Parathyroid adenoma (tissue), 2 donors: ENCODE data around the gene AFM.

Experiments
- H2AFZ ChIP-seq: fragments of 300-600 bp; sonication (generic); one replicate; pipeline ENCODE4 v1.7.0; 2017; ENCODE audit warnings: antibody characterized with exemption, mild to moderate bottlenecking
- H3K27ac ChIP-seq: fragments of 300-600 bp; sonication (generic); one replicate; pipeline ENCODE4 v1.7.0; 2017
- H3K27me3 ChIP-seq: fragments of 300-600 bp; sonication (generic); one replicate; pipeline ENCODE4 v1.7.0; 2017; ENCODE audit warnings: low read length; ENCODE audit not compliant: control insufficient read depth, insufficient read depth
- H3K36me3 ChIP-seq: fragments of 300-600 bp; sonication (generic); one replicate; pipeline ENCODE4 v1.7.0; 2017; ENCODE audit warnings: low read length; ENCODE audit not compliant: control insufficient read depth, insufficient read depth
- H3K4me1 ChIP-seq: fragments of 300-600 bp; sonication (generic); one replicate; pipeline ENCODE4 v1.7.0; 2017; ENCODE audit warnings: control low read depth
- H3K4me2 ChIP-seq: fragments of 300-600 bp; sonication (generic); one replicate; pipeline ENCODE4 v1.7.0; 2017; ENCODE audit warnings: low read length
- H3K4me3 ChIP-seq: fragments of 300-600 bp; sonication (generic); one replicate; pipeline ENCODE4 v1.7.0; 2017; ENCODE audit warnings: low read depth, low read length
- H3K79me2 ChIP-seq: fragments of 300-600 bp; sonication (generic); one replicate; pipeline ENCODE4 v1.7.0; 2017; ENCODE audit warnings: control low read depth
- H3K9ac ChIP-seq: fragments of 300-600 bp; sonication (generic); one replicate; pipeline ENCODE4 v1.7.0; 2017; ENCODE audit warnings: mild to moderate bottlenecking
- H3K9me3 ChIP-seq: fragments of 300-600 bp; sonication (generic); one replicate; pipeline ENCODE4 v1.7.0; 2017; ENCODE audit warnings: low read length; ENCODE audit not compliant: control insufficient read depth
- TF ChIP-seq, protein P1 (sequence below): fragments of 300-600 bp; sonication (generic); IDR thresholded peaks from one replicate; pipeline ENCODE4 v1.7.0; 2017; ENCODE audit warnings: antibody characterized with exemption, mild to moderate bottlenecking
- donor health status: primary hyperparathyroidism.

The AFM gene

DNA sequence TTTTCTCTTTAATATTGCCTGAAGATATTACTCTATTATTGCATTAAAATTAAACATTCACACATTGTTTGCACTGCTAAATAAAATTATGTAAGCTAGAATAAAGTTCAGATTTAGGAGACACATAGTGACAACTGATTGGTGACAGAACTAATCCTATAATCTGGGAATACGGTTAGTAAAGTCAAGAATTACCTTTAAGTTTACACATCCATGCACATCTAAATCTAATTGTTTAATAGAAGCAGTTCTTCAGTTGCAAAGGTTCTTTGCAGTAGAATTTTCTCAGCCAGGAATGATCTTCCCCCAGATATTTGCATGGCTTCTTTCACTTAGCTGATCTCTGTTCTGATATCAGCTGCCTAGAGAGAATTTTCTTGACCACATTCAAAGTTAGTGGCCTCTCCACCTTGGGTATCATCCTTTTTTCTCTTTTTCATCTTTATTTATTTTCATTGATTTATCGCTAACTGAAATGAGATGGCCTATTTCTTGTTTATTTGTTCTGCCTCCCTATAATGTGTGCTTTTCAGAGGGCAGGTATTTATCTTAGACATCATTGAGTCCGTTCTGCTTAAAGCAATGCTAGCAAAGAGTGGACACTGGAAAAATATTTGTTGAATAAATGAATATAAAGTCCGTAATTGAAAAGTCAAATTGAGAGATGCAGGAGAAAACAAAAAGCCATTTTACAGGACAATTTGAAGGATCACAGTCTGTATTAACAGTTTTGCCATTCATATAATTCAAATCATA, 32.9 kb upstream of the AFM start:
- no peak overlapping the region for H3K27ac ChIP-seq
- H3K9ac ChIP-seq = no peak overlapping the region
- no peaks in the 10 kb centered on the region for H3K27me3 ChIP-seq
- H3K4me3 ChIP-seq = no peak overlapping the region
- H3K4me1 ChIP-seq = no peaks in the 10 kb centered on the region
- no peaks in the 10 kb centered on the region for H3K36me3 ChIP-seq
- H2AFZ ChIP-seq = no peak overlapping the region
- no peaks in the 10 kb centered on the region for H3K9me3 ChIP-seq
- H3K4me2 ChIP-seq = no peak overlapping the region
- no peaks in the 10 kb centered on the region for H3K79me2 ChIP-seq
- TF ChIP-seq, protein P1, sequence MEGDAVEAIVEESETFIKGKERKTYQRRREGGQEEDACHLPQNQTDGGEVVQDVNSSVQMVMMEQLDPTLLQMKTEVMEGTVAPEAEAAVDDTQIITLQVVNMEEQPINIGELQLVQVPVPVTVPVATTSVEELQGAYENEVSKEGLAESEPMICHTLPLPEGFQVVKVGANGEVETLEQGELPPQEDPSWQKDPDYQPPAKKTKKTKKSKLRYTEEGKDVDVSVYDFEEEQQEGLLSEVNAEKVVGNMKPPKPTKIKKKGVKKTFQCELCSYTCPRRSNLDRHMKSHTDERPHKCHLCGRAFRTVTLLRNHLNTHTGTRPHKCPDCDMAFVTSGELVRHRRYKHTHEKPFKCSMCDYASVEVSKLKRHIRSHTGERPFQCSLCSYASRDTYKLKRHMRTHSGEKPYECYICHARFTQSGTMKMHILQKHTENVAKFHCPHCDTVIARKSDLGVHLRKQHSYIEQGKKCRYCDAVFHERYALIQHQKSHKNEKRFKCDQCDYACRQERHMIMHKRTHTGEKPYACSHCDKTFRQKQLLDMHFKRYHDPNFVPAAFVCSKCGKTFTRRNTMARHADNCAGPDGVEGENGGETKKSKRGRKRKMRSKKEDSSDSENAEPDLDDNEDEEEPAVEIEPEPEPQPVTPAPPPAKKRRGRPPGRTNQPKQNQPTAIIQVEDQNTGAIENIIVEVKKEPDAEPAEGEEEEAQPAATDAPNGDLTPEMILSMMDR = no peak

DNA sequence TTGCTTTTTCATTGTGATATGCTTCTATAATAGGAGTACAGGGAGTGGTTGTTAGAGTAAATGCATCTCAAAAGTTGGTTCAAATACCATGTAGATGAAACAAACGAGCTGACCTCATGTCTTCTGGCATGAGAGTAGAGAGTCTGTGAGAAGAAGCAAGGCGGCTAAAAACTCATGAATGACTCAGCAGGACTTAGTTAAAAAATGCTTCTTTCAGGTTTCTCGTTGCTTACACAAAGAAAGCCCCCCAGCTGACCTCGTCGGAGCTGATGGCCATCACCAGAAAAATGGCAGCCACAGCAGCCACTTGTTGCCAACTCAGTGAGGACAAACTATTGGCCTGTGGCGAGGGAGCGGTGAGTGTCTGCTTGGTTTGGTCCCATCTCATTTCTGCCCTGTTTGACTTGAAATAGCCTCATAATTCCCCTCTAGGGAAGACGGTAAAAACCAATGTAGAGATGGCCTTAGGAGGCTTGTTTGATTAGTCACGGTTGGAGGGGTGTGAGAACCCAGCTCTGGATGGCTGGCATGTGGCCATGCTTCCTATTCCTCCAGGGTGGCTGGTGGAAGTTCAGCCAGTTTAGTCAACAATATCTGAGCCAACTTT, 31.0 kb upstream of the AFM start:
- Histone ChIP-seq H3K9ac (no peak overlapping the region), H3K27ac (no peak overlapping the region), H3K4me1 (no peaks in the 10 kb centered on the region), H3K4me2 (no peak overlapping the region), H3K27me3 (no peaks in the 10 kb centered on the region), H2AFZ (no peak overlapping the region), H3K9me3 (no peaks in the 10 kb centered on the region), H3K36me3 (no peaks in the 10 kb centered on the region), H3K4me3 (no peak overlapping the region), H3K79me2 (no peaks in the 10 kb centered on the region)
- TF ChIP-seq, protein P1 = no peak

DNA sequence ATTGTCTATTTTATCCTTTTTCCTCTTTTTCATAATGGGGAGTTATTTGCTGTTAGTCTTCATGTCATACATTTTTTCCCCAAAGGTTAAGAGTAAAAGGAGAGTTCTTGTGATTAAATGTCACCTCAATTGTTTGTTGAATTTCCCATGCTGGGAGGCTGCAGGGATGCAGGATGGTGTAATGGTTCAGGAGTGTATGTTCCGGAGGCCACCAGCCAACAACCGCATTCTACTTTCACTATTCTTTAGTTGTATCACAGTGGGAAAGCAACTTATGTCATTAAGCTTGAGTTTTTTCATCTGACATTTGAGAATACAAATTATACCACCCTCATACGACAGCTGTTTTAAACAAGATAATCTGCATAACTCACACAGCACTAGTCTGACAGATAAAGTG, 30.1 kb upstream of the AFM start:
- Histone ChIP-seq H2AFZ (no peak overlapping the region), H3K79me2 (no peaks in the 10 kb centered on the region), H3K4me2 (no peak overlapping the region), H3K4me3 (no peak overlapping the region), H3K27ac (no peak overlapping the region), H3K4me1 (no peaks in the 10 kb centered on the region), H3K36me3 (no peaks in the 10 kb centered on the region), H3K27me3 (no peaks in the 10 kb centered on the region), H3K9ac (no peak overlapping the region), H3K9me3 (no peaks in the 10 kb centered on the region)
- TF ChIP-seq, protein P1 = no peak

DNA sequence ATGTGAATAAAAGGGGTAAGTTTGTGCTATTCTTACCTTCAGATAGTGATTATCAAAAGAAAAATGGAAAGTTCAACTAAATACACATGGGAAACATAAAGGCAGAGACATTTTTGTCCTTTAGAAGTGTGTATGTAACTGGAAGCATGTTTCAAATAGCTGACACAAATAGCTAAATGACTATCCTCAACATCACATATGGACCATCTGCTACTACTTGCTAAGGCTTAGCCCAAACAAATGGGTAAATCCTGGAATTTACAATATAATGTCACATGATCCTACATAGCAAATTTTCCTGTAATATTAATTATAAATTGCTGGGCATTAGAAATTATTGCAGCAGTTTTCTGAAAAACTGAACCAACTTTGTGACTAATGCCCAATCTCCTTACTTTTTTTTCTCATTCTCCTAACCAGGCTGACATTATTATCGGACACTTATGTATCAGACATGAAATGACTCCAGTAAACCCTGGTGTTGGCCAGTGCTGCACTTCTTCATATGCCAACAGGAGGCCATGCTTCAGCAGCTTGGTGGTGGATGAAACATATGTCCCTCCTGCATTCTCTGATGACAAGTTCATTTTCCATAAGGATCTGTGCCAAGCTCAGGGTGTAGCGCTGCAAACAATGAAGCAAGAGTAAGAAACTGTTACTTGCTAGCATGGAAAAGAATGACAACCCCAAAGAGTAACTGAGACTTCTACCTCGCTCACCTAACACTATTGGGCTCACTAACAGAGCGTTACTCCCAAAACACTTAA, 29.4 kb upstream of the AFM start:
- H3K4me1 ChIP-seq = no peaks in the 10 kb centered on the region
- no peak overlapping the region for H2AFZ ChIP-seq
- no peaks in the 10 kb centered on the region for H3K9me3 ChIP-seq
- no peaks in the 10 kb centered on the region for H3K27me3 ChIP-seq
- no peak overlapping the region for H3K4me2 ChIP-seq
- H3K36me3 ChIP-seq = no peaks in the 10 kb centered on the region
- TF ChIP-seq, protein P1 = no peak
- H3K27ac ChIP-seq = no peak overlapping the region
- H3K4me3 ChIP-seq = no peak overlapping the region
- no peaks in the 10 kb centered on the region for H3K79me2 ChIP-seq
- no peak overlapping the region for H3K9ac ChIP-seq
